Keratinocyte (primary cell): ENCODE results near the gene MTCH1.

Source experiments
- EZH2 ChIP-seq: IDR thresholded peaks from one replicate; pipeline ENCODE4 v1.6.1; 2012; ENCODE audit warnings: inconsistent platforms, mild to moderate bottlenecking, low read length, moderate library complexity
- TF ChIP-seq, protein P1 (sequence below), 3 experiments: IDR thresholded peaks in 1 of 3; conservative IDR thresholded peaks in 1 of 3; optimal IDR thresholded peaks in 1 of 3; 2 replicates in 2 of 3; 3 replicates in 1 of 3; pipeline versions ENCODE3 to v1.5.1; 2011; ENCODE audit warnings: low read length in 3 of 3, mild to moderate bottlenecking in 3 of 3, moderate library complexity in 2 of 3, control low read depth in 1 of 3, inconsistent platforms in 1 of 3; ENCODE audit not compliant: insufficient read depth in 2 of 3; ENCODE audit errors: extremely low read depth in 1 of 3

DNA sequence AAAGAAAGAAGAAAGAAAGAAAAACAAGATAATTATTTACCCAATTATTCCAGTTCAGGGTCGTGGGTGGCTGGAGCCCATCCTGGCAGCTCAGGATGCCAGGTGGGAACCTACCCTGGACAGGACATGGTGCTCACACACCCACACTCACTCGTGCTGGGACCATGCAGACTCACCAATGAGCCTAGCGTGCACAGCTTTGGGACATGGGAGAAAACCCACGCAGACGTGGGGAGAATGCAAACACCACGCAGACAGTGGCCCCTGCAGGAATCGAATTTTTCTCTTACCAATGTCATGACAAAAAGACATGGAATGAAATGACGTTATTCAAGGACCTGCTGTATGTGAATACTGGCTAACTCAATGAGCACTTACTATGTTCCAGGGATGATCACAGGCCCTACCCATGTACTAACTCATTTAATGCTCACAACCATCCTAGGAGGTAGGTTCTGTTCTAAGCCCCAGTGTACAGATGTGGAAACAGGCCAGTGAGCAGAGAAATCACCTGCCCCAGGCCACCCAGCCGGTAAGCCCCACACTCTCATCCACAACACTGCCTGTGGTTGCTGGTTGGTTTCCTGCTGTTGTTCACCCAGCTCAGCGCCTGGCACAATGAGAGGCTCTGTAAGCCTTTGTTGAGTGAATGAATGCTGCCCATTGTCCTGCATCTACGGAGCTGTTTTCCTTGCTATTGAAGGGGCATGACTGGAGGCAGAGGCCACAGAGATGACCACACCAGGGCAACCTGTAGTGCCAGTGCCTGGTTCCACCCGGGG is 38.2 kb downstream of the MTCH1 start:
- TF ChIP-seq, protein P1, sequence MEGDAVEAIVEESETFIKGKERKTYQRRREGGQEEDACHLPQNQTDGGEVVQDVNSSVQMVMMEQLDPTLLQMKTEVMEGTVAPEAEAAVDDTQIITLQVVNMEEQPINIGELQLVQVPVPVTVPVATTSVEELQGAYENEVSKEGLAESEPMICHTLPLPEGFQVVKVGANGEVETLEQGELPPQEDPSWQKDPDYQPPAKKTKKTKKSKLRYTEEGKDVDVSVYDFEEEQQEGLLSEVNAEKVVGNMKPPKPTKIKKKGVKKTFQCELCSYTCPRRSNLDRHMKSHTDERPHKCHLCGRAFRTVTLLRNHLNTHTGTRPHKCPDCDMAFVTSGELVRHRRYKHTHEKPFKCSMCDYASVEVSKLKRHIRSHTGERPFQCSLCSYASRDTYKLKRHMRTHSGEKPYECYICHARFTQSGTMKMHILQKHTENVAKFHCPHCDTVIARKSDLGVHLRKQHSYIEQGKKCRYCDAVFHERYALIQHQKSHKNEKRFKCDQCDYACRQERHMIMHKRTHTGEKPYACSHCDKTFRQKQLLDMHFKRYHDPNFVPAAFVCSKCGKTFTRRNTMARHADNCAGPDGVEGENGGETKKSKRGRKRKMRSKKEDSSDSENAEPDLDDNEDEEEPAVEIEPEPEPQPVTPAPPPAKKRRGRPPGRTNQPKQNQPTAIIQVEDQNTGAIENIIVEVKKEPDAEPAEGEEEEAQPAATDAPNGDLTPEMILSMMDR (optimal IDR thresholded peaks at IDR 0.05 in 1 of 3, IDR thresholded peaks at IDR 0.05 in 1 of 3, conservative IDR thresholded peaks at IDR 0.05 in 1 of 3; ENCODE audit: extremely low read depth in 1 of 3, insufficient read depth in 2 of 3, low read length in 3 of 3), result no peak
- no peak for TF ChIP-seq EZH2
